ENCODE data around the gene IRF7.
A peak's percentile ranks its signal among the peaks of the same experiment; 100 is the strongest.

Gene IRF7

DNA sequence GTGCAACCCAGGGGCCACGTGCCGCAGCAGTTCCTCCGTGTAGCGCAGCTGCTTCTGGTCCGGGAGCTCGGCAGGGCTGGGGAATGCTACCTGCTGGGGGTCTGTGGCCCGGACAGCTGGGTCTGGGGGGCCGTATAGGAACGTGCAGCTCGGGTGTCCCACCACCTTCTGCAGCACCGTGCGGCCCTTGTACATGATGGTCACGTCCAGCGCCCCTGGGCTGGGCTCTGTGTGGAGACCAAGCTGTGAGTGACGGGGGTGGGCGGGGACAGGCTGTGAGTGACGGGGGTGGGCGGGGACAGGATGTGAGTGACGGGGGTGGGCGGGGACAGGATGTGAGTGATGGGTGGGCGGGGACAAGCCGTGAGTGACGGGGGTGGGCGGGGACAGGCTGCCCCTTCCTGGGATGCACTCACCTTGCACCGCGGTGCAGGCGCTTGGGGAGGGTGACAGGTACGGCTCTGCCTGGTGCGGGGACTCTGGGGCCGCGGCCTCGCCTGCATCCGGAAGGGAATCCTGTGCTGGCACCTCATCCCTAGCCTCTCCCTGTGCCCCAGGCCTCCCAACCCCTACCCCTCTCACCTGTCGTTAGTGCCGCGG is 2.3 kb downstream of the IRF7 start:
- TF ChIP-seq, protein P1, sequence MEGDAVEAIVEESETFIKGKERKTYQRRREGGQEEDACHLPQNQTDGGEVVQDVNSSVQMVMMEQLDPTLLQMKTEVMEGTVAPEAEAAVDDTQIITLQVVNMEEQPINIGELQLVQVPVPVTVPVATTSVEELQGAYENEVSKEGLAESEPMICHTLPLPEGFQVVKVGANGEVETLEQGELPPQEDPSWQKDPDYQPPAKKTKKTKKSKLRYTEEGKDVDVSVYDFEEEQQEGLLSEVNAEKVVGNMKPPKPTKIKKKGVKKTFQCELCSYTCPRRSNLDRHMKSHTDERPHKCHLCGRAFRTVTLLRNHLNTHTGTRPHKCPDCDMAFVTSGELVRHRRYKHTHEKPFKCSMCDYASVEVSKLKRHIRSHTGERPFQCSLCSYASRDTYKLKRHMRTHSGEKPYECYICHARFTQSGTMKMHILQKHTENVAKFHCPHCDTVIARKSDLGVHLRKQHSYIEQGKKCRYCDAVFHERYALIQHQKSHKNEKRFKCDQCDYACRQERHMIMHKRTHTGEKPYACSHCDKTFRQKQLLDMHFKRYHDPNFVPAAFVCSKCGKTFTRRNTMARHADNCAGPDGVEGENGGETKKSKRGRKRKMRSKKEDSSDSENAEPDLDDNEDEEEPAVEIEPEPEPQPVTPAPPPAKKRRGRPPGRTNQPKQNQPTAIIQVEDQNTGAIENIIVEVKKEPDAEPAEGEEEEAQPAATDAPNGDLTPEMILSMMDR (IDR thresholded peaks at IDR 0.05), result no peak
- Histone ChIP-seq H3K4me1 (ENCODE audit: control insufficient read depth in 1 of 2, insufficient read depth in 1 of 2, low read depth in 1 of 2, low read length in 1 of 2) (peaks cover 31 to 32% of the 10 kb centered on the region in 2 experiments), H3K9me3 (no peaks in the 10 kb centered on the region), H3K36me3 (peaks cover 69% of the 10 kb centered on the region), H3K27ac (peak overlapping the region; percentile 92), H3K27me3 (no peaks in the 10 kb centered on the region), H3K4me3 (ENCODE audit: low read depth in 1 of 2, low read length in 1 of 2) (peak overlapping the region in 1 of 2 experiments; percentile 86)

DNA sequence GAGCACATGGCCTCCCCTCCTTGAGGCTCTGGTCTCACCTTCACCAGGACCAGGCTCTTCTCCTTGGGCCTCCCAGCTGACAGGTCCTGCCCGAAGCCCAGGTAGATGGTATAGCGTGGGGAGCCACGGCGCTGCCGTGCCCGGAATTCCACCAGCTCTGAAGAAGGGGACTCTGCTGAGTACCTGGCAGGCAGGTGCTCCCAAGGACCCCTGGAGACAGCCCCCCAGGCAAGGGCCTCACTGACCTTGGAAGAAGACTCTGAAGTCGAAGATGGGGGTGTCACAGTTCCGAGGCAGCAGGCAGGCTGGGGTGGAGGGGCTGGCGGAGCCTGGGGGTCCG is 2.8 kb downstream of the IRF7 start:
- Histone ChIP-seq H3K4me3 (ENCODE audit: low read depth in 1 of 2, low read length in 1 of 2) (no peak overlapping the region), H3K9me3 (no peaks in the 10 kb centered on the region), H3K27me3 (no peaks in the 10 kb centered on the region), H3K36me3 (peaks cover 75% of the 10 kb centered on the region), H3K27ac (peak overlapping the region; percentile 61), H3K4me1 (ENCODE audit: control insufficient read depth in 1 of 2, insufficient read depth in 1 of 2, low read depth in 1 of 2, low read length in 1 of 2) (peaks cover 31 to 32% of the 10 kb centered on the region in 2 experiments)
- TF ChIP-seq, protein P1 (IDR thresholded peaks at IDR 0.05), result no peak

DNA sequence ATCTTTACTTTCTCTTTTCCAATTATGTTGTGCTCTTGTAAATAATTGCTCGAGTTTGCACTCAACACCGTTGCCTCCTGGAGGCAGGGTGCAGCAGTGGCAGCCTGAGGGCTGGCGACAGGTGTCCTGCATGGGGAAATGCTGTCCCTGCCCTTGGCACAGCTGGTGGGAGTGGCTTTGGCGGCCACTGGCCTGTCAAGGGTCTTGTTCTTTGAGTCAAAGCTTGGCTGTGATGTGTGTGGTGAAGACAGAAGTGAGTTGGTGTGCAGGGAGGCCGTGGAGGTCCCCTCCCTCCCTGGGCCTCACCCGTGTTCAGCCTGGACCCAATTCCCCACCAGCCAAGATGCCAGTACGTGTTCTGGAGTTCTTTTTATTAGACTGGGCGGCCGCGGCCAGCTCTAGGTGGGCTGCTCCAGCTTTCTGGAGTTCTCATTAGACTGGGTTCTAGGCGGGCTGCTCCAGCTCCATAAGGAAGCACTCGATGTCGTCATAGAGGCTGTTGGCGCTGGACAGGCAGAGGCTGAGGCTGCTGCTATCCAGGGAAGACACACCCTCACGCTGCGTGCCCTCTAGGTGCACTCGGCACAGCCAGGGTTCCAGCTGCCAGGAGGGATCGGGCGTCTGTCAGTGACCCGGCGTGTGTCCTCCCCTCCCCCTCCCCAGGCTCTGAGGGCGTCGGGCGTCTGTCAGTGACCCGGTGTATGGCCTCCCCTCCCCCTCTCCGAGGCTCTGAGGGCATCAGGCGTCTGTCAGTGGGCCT is 3.4 kb downstream of the IRF7 start:
- Histone ChIP-seq H3K9me3 (no peaks in the 10 kb centered on the region), H3K4me1 (ENCODE audit: control insufficient read depth in 1 of 2, insufficient read depth in 1 of 2, low read depth in 1 of 2, low read length in 1 of 2) (peaks cover 31 to 32% of the 10 kb centered on the region in 2 experiments), H3K36me3 (peaks cover 80% of the 10 kb centered on the region), H3K27ac (peak overlapping the region; percentile 61), H3K27me3 (no peaks in the 10 kb centered on the region), H3K4me3 (ENCODE audit: low read depth in 1 of 2, low read length in 1 of 2) (no peak overlapping the region)
- TF ChIP-seq, protein P1 (IDR thresholded peaks at IDR 0.05), result no peak

DNA sequence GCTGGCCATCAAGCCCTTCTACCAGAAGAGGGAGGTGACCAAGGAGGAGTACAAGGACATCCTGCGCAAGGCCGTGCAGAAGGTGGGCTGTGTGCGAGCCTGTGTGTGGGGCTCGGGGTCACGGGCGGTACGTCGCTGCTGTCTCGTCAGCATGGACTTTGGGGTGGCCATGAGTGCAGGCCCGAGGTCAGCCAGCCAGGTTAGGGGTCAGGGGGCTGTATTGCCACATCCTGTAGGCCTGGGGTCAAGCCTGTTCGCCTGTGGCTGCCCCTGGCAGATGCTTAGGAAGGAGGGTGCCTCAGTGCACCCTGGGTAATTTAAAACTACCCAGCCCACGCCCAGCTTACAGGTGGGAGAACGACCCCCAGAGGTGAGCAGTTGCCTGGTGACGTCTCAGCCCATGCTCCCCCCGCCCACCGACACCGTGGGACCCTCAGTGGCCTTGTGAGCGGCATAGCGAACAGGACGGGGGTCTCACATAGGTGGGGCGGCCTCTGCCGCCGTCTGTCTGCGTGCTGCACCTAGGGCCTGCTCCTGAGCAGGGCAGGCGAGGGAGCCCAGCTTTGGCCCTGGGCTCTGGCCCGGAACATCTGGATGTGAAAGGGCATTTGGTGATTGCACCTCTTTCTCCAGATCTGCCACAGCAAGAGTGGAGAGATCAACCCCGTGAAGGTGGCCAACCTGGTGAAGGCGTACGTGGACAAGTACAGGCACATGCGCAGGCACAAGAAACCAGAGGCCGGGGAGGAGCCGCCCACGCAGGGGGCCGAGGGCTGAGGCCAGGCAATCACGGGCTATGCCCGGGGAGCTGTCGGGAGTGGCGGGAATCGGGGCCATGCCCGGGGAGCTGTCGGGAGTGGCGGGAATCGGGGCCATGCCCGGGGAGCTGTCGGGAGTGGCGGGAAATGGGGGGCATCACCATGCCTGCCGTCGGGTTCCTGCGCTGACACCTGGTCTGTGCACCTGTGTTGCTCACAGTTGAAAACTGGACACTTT is 4.5 kb downstream of the IRF7 start:
- H3K9me3 ChIP-seq, result no peaks in the 10 kb centered on the region
- no peak overlapping the region for H3K4me3 ChIP-seq (ENCODE audit: low read depth in 1 of 2, low read length in 1 of 2)
- H3K36me3 ChIP-seq, result peaks cover 91% of the 10 kb centered on the region
- peaks cover 22 to 23% of the 10 kb centered on the region in 2 experiments for H3K4me1 ChIP-seq (ENCODE audit: control insufficient read depth in 1 of 2, insufficient read depth in 1 of 2, low read depth in 1 of 2, low read length in 1 of 2)
- no peaks in the 10 kb centered on the region for H3K27me3 ChIP-seq
- H3K27ac ChIP-seq, result no peak overlapping the region
- TF ChIP-seq, protein P1 (IDR thresholded peaks at IDR 0.05), result no peak

DNA sequence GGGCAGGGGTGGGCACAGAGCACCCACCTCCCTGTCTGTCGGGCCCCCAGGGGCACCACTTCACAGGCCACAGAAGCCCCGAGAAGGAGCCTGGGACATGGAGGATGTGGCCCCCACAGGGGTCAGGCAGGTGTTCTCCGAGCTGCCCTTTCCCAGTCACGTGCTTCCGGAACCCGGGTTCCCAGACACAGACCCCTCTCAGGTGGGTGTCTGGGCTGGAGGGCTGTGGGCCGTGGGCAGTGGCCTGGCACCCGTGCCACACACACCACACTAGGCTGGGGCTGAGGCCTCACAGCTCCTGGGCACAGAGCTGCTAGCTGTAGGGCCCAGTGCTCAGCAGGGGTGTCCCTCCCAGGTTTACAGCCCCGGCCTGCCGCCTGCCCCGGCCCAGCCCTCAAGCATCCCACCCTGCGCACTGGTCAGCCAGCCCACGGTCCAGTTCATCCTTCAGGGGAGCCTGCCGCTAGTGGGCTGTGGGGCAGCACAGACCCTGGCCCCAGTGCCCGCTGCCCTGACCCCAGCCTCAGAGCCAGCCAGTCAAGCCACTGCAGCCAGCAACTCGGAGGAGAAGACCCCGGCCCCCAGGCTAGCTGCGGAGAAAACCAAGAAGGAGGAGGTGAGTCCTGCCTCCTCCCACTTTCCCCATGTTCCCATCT is 5.5 kb downstream of the IRF7 start:
- no peaks in the 10 kb centered on the region for H3K27me3 ChIP-seq
- peaks cover 16 to 17% of the 10 kb centered on the region in 2 experiments for H3K4me1 ChIP-seq (ENCODE audit: control insufficient read depth in 1 of 2, insufficient read depth in 1 of 2, low read depth in 1 of 2, low read length in 1 of 2)
- H3K9me3 ChIP-seq, result no peaks in the 10 kb centered on the region
- H3K27ac ChIP-seq, result no peak overlapping the region
- TF ChIP-seq, protein P1 (IDR thresholded peaks at IDR 0.05), result no peak
- no peak overlapping the region for H3K4me3 ChIP-seq (ENCODE audit: low read depth in 1 of 2, low read length in 1 of 2)
- H3K36me3 ChIP-seq, result peaks cover 100% of the 10 kb centered on the region

Data from neutrophil (primary cell).